NT2/D1 (cell line): Measurements from ENCODE around the gene SLC39A10.

Experiments used
- SUZ12 ChIP-seq: IDR thresholded peaks from 2 replicates; pipeline ENCODE4 v1.6.1; 2011; ENCODE audit not compliant: insufficient read length, insufficient read depth; ENCODE audit errors: extremely low read depth
- YY1 ChIP-seq: IDR thresholded peaks from 2 replicates; pipeline ENCODE4 v1.6.1; 2011; ENCODE audit not compliant: insufficient read length, insufficient read depth
- ZNF274 ChIP-seq: IDR thresholded peaks from 2 replicates; pipeline ENCODE4 v1.6.1; 2011; ENCODE audit warnings: mild to moderate bottlenecking, low read depth, low read length

DNA sequence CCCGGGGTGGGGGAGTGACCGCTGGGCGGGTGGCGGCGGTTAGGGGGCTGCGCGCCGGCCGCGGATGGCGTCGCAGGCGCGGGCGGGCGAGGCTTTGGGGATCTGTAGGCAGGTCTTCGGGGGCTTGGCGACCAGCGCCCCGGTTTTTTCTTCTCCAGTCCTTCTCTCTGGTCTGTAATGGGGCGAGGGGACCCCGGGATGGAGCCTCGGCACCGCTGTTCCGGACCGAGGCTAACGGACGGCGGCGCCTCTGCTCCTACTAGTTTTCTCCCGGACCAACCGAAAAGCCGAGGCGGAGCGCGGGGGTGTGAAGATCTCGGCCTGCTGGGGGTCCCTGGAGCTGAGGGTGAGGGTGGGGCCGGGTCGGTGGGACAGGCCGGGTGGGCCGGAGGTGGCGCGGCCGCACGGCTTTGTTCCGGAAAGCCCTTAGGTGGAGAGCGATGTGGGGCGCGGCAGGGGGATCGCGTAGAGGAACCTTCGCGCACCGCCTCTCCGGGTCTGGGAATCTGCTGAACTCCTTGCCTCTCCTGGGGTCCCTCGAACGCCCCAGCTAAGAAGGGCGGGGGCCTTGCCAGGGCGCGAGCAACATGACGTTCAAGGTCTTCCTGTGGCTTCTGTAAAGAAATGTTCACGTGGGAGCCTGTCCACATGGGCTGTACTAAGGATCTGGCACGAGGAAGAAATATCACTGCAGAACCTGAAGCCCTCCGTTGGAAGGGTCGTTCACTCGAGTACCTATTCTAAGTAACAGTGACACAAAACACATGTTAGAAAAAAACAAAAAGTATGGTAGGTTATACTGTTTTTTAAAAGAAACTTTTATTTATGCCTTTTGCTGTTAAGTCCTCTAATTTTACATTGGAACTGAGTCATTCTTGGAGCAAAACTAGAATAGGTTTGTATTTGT lies 861 bp downstream of the SLC39A10 start:
- no peak for TF ChIP-seq YY1
- TF ChIP-seq SUZ12 = no peak
- TF ChIP-seq ZNF274 = no peak
